Muscle of arm (tissue), 14 donors: Measurements from ENCODE around the gene BTNL3. TPM values are rescaled to one million over a fixed set of nuclear protein-coding genes. Genes with fewer than 3 reads are reported as not detected.
"Not testable (repeated sequence)": the region's sequence is repeated elsewhere in the genome, so short reads cannot be mapped to it uniquely, and the experiment has no call there.

Experiments used
- DNase-seq: peaks from one replicate; pipeline ENCODE4 v3.0.0-alpha.2; 2013
- long read RNA-seq, 11 donors: transcript quantifications; one replicate each; lab custom pipeline, GENCODE V29; 2026
- polyA plus RNA-seq, 12 donors: library from polyadenylated mRNA; unstranded; fragments of 120-200 nt; gene quantifications; one replicate each; pipeline ENCODE4 v1.2.1, GENCODE V29; 2013; ENCODE audit not compliant: insufficient read length in 12 of 12

The BTNL3 gene, protein sequence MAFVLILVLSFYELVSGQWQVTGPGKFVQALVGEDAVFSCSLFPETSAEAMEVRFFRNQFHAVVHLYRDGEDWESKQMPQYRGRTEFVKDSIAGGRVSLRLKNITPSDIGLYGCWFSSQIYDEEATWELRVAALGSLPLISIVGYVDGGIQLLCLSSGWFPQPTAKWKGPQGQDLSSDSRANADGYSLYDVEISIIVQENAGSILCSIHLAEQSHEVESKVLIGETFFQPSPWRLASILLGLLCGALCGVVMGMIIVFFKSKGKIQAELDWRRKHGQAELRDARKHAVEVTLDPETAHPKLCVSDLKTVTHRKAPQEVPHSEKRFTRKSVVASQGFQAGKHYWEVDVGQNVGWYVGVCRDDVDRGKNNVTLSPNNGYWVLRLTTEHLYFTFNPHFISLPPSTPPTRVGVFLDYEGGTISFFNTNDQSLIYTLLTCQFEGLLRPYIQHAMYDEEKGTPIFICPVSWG
- polyA plus RNA-seq: 1 to 10 TPM in 1 of 12 donors, under 1 TPM in 3, not detected in 8; 0.07 to 7.2 (median 0.13) TPM
- long read RNA-seq, donor 1: 0 reads
- long read RNA-seq, donor 2: 0 reads
- long read RNA-seq, donor 3: 0 reads
- long read RNA-seq, donor 4: 0 reads
- long read RNA-seq, donor 5: 0 reads
- long read RNA-seq, donor 6: 0 reads
- long read RNA-seq, donor 7: 0 reads
- long read RNA-seq, donor 8: 0 reads
- long read RNA-seq, donor 9: 0 reads
- long read RNA-seq, donor 10: 0 reads
- long read RNA-seq, donor 11: 0 reads

DNA sequence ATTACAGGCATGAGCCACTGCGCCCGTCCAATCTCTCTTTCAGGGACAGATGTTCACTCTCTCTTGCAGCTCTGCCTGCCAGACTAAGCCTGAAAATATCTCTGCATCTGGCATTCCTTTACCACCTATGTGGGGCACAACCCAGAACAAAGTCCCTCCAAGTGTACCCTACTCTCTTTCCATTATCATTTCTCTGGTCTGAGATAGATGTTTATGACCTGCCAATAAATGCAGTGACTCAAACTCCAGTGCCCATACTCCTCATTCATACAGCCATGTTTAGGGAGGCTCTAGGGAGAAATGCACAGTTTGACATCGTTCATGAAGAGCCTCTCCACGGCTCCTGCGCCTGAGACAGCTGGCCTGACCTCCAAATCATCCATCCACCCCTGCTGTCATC lies at the start of gene BTNL3:
TSS of gene BTNL3 (plus strand) at position 255 of the 400 bp plus-strand sequence. CDS start 183 bp downstream, outside the sequence.
- DNase-seq: no peak

- DNase-seq: no peak
Measured at GRCh38 chr5:180950291-180950949, 38.2 kb upstream of the BTNL3 start.

- DNase-seq: no peak
Measured at GRCh38 chr5:180959661-180960060, 29.0 kb upstream of the BTNL3 start.

- DNase-seq: no peak
Measured at GRCh38 chr5:180960209-180960608, 28.4 kb upstream of the BTNL3 start.

DNA sequence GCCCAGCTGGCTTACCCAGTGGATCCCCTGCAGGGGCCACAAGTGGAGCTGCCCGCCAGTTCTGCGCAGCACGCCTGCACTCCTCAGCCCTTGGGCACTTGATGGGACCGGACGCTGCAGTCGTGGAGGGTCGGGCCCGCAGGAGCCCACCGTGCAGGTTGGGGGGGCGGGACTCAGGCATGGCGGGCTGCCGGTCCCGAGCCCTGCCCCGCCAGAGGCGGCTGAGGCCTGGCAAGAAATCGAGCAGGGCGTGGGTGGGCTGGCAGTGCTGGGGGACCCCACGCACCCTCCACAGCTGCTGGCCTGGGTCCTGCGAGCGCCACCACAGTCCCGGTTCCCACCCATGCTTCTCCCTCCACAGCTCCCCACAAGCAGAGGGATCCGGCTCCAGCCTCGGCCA lies 19.2 kb upstream of the BTNL3 start:
- no peak for DNase-seq

DNA sequence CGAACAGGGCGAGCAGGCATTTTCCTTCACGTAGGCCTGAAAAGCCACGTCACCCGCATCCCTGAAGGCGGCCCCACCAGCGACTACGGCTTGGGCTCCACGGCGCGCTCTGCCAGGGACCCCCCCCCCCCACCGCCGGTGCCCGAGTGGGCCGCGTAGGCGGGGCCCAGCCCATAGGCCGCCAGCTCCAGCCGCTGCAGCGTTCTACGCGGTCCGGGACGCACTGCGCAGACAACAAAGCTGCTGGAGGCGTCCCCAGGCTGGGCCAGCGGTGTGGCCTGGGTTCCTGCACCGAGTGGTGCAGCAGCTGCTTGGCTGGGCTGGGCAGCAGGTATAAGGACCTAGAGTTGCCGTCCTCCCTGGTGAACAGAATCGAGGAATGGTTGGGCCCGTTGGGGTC lies 18.3 kb upstream of the BTNL3 start:
- DNase-seq: no peak

DNA sequence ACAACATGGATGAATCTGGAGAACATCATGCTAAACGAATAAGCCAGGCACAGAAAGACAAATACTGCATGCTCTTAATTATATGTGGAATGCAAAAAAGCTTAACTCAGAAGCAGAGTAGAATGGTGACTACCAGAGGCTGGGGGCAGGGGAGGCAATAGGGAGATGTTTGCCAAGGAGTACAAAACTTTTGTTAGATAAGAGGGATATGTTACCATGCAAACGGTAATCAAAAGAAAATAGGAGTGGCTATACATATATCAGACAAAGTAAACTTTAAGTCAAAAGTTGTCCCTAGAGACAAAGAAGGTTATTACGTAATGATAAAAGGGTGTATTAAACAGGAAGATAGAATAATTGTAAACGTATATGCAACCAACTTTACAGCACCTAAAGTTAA lies 17.8 kb upstream of the BTNL3 start:
- no peak for DNase-seq

DNA sequence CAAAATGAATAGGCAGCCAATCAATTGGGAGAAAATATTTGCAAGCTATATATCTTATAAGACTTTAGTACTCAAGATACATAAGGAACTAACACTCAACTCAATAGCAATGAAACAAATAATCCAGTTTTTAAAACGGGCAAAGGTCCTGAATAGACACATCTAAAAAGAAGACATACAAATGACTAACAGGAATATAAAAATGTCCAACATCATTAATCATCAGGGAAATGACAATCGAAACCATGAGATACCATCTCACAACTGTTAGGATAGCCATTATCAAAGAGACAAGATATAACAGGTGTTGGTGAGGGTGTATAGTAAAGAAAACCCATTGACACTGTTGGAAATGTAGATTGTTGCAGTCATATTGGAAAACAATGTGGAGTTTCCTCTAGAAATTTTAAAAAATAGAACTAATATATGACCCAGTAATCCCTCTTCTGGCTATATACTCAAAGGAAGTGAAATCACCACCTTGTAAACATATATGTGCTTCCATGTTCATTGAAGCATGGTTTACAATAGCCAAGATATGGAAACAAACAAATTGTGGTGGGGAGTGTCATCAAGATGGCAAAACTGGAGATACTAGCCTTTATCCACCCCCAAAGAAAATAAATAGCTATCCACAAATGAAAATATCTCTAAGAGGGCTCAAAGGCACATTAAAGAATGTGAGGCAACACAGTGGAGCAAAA lies 13.9 kb upstream of the BTNL3 start:
- DNase-seq: no peak

- no peak for DNase-seq
Measured at GRCh38 chr5:180975338-180975737, 13.3 kb upstream of the BTNL3 start.

GRCh38 chr5:180976518-180976917 lies 12.1 kb upstream of the BTNL3 start:
- DNase-seq: no peak

DNA sequence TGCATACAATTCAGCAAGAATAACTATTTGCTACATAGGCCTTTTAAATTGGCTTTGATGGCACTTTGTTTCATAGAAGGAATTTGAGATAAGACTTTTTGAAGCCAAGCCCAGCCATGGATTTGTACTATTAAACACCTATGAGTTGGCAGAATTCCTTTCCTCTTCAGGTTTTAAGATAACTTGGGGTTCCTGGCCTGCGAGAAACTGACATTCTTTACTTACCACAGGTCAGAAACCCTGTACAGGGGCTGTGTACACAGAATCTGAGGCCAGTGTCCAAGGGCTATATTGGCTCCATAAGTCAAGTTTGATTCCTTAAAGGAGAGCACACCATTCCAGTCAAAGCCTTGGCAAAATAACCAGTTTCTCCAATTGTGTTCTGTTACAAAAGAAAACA lies 10.8 kb upstream of the BTNL3 start:
- no peak for DNase-seq

DNA sequence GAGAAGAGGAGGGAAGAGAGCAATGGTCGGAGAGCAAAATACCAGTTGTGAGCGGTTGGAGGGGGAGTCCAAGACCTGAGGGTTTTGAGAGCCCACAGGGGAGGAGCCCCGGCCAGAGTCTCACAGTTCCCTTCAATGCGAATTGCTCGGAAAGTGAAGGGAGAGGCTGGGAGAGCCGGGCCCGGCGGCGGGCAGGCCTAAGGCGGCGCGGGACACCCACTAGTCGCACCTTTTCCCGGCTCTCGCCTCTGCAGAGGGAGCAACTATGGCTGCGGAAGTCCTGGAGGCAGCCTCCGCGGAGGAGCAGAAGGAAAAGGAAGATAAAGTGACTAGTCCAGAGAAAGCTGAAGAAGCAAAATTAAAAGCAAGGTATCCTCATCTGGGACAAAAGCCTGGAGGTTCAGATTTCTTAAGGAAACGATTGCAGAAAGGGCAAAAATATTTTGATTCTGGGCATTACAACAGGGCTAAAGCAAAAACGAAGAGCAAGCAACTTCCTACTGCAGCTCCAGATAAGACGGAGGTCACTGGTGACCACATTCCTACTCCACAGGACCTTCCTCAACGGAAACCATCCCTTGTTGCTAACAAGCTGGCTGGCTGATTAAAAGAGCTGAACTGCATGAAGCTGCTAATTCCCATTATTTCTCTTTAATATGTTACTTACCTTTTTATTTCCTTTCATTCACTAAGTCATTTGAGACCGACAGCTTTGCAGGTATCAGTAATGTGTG lies 6.5 kb upstream of the BTNL3 start:
- no peak for DNase-seq

- no peak for DNase-seq
Measured at GRCh38 chr5:180988016-180988415, 630 bp upstream of the BTNL3 start.

DNA sequence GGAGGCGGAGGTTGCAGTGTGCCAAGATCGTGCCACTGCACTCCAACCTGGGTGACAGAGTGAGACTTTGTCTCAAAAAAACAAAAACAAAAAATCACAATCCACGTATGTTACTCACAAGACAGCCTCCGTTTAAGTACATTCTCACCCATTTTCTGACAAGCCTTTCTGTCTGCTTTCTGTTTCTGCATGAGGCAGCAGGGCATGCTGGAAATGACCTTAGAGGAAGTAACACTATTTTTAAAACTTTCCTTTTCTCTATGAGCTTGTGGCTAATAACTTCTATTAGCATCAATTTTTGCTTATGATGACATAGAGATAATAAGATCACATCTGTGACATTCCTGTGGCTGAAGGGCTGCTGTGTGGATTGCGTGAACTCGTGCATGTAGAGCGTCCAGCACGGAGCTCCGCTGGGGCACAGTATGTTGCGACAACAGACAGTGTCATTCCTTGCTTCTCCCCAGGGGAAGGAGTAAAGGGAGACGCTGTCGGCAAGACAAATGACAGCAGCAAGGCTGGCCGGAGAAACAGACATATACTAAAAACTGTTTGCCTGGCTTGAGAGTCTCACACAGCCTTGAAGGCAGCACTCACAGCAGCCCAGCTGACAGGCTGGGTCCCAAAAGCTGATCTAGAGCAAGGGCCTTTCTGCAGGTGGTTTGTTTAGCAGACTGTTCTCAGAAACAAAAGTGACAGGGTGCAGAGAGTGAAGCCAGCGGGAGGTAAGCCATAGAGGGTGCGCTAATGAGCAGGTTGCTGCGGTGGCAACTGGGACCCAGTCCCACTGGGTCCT lies 1.6 kb downstream of the BTNL3 start:
- no peak for DNase-seq

DNA sequence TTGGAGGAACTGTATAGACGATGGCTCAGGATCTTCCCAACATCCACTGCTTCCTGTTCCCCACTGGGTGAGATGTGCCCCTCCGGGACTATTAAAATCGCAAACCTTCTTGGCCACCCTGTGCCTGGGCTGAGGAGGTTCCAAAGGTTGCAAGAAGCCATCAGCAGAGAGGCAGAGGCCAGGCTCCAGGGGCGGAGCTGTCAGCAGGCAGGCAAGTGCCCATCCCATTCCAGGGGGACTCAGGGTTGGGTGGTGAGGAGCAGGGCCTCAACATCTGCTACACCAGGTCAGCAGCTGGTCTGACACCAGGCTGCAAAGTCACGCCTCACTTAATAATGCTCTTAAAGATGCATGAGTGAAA lies 2.2 kb downstream of the BTNL3 start:
- no peak for DNase-seq

- DNase-seq: no peak
Measured at GRCh38 chr5:181001947-181002346, 13.3 kb downstream of the BTNL3 start.

GRCh38 chr5:181005791-181006190 lies 17.1 kb downstream of the BTNL3 start:
- DNase-seq: no peak

DNA sequence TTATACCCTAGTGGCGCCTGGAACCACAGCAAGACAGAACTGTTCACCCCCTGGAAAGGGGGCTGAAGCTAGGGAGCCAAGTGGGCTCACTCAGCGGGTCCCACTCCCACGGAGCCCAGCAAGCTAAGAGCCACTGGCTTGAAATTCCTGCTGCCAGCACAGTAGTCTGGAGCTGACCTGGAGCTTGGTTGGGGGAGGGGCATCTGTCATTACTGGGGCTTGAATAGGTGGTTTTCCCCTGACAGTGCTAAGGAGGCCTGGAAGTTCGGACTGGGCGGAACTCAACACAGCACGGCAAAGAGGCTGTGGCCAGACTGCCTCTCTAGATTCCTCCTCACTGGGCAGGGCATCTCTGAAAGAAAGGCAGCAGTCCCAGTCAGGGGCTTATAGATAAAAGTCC lies 19.5 kb downstream of the BTNL3 start:
- no peak for DNase-seq

DNA sequence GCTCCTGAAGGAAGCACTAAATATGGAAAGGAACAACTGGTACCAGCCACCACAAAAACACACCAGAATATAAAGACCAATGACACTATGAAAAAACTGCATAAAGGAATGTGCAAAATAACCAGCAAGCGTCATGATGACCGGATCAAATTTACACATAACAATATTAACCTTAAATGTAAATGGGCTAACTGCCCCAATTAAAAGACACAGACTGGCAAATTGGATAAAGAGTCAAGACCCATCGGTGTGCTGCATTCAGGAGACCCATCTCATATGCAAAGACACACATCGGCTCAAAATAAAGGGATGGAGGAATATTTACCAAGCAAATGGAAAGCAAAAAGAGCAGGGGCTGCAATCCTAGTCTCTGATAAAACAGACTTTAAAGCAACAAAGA lies 21.4 kb downstream of the BTNL3 start:
- DNase-seq: not testable (repeated sequence)

GRCh38 chr5:181014654-181015053 lies 26.0 kb downstream of the BTNL3 start:
- not testable (repeated sequence) for DNase-seq

GRCh38 chr5:181017448-181017847 lies 28.8 kb downstream of the BTNL3 start:
- not testable (repeated sequence) for DNase-seq
